ENCODE measurements around the gene GRN. TPM values are rescaled to one million over a fixed set of nuclear protein-coding genes. Genes with fewer than 3 reads are reported as not detected.

Gene GRN
- 197 and 275 TPM in 2 replicates for total RNA-seq (2014; rRNA removed; shearing (Covaris generic))
- 956 and 1,011 TPM in 2 replicates for polyA plus RNA-seq (2015; cell fraction: cytosol; rRNA removed)
- polyA plus RNA-seq (2015; cell fraction: nucleus; rRNA removed), result 228 and 232 TPM in 2 replicates

DNA sequence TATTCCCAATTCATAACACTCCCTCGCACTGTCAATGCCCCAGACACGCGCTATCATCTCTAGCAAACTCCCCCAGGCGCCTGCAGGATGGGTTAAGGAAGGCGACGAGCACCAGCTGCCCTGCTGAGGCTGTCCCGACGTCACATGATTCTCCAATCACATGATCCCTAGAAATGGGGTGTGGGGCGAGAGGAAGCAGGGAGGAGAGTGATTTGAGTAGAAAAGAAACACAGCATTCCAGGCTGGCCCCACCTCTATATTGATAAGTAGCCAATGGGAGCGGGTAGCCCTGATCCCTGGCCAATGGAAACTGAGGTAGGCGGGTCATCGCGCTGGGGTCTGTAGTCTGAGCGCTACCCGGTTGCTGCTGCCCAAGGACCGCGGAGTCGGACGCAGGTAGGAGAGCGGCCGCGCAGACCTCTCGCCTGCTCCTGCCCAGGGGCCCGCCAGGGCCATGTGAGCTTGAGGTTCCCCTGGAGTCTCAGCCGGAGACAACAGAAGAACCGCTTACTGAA is at the start of gene GRN:
GRN (plus strand) TSS at position 364 of the 515 bp plus-strand sequence. CDS start 3,863 bp downstream, outside the sequence.
- DNase-seq (ENCODE audit: low read depth, low spot score), result peak; percentile 99
- in situ Hi-C loops (cut with HindIII; ENCODE audit: low pct_unique_long_range_greater_than_20kb, low sequenced_read_pairs), result no loop called here

DNA sequence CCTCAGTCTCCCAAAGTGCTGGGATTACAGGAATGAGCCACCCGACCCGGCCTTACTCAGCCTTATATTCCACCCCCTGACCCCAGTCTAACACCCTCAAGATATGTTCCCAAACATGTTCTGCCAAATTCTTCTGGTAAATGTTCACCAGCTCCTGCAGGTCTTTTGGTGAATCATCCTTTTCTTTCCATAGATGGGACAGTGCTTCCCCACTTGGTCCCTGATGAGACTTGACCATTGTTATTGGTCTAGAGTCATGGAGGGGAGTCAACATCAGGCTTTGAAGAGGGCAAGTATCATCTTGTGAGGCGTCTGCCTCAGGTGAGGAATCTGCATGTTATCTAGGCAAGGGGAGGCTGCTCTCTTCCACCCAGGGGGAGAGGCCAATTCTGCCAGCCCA is 47.1 kb upstream of the GRN start:
- DNase-seq (ENCODE audit: low read depth, low spot score), result no peak
- in situ Hi-C loops (cut with HindIII; ENCODE audit: low pct_unique_long_range_greater_than_20kb, low sequenced_read_pairs), result no loop called here

DNA sequence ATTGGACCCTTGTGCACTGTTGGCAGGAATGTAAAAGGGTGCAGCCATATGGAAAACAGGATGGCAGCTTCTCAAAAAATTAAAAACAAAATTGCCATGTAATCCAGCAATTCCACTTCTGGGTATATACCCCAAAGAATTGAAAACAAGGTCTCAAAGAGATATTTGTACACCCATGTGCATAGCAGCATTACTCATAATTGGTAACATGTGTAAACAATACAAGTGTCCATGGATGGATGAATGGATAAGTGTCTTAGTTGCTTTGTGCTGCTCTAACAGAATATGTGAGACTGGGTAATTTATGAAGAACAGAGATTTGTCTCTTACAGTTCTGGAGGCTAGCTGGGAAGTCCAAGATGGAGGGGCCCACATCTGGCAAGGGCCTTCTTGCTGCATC is 40.5 kb upstream of the GRN start:
- in situ Hi-C loops (cut with HindIII; ENCODE audit: low pct_unique_long_range_greater_than_20kb, low sequenced_read_pairs), result no loop called here
- no peak for DNase-seq (ENCODE audit: low read depth, low spot score)

DNA sequence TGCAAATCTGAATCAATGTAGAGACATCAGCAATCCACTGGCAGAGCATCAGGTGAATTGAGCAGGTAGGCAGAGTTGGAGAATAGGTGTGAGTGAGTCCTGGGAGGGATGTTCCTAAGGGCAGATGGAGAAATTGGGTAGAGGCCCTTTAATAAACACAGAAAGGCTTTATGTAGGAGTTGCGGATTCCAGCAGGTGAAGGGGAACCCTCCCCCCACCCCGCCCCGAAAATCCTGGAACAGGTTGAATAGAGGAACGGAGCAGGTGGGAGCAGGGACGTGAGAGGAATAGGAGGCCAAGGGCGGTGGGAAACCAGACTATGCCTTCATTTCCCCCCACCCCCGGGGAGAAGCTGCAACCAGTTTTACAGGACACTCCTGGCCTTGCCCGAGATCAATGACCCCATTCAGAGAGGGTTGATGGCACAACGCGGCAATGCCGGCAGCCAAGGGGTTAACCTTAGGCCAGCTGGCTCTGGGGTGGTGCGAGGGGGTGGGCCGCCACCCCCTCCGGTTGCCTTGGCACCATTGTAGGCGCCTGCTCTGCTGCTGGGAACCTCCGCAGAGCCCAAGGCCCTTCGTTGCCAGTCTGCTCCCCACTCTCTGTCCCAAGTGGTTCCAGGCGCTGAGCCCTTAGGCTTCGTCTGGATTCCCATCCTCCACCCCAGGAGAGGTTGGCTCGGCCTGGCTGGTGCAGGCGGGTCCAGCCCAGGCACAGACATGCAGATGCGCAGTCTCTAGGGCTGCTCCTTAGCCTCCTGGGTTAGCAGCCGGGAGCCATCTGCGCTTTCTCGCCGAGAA is 37.5 kb upstream of the GRN start:
- in situ Hi-C loops (cut with HindIII; ENCODE audit: low pct_unique_long_range_greater_than_20kb, low sequenced_read_pairs), result no loop called here

DNA sequence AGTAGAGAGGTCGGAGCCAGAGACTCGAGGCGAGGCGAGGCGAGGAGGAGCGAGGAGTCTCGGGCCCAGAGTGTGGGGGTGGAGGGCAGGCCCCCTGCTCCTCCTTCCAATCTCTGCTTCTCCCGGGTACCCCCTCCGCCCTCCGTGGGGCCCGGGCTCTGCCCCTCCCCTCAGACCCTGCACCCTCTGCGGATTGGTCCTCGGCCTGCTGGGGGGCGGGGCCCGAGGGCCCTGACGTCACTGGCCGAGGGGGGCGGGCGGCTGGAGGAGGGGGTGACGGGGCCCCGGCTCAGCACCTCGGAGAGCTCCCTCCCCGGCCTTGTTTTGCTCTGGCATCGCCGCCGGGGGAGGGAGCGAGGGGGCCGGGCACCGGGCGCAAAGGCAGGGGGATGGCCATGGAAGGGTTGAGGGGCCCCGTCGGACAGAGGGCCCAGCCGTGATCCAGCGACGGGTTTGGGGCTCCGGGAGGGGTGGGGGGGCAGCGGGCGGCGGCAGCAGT is 36.7 kb upstream of the GRN start, which contains the start of gene RUNDC3A:
RUNDC3A (plus strand) TSS at position 282 of the 499 bp plus-strand sequence. CDS start 232 bp downstream, outside the sequence.
- in situ Hi-C loops (cut with HindIII; ENCODE audit: low pct_unique_long_range_greater_than_20kb, low sequenced_read_pairs), result no loop called here
- peak; percentile 77 for DNase-seq (ENCODE audit: low read depth, low spot score)

More for the DNA sequence above, 37.5 kb upstream of the GRN start:
- peak; percentile 64 for DNase-seq (ENCODE audit: low read depth, low spot score)

DNA sequence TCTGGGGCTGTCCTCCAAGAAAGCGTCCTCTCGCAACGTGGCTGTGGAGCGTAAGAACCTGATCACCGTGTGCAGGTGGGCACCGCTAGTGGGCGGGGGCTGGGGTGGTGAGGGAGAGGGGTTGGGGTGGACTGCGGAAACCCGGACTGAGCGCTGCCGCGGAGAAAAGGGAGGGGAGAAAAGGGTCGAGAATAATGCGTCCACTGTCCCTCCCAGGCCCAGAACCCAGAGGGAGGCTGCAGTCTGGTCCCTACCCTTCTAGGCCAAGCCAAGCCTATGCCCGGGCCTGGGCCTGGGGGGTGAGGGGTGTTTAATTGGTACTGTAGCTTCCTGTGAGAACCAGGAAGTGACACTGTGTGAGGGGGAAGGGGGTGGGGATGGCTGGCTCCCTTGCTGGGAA is 36.2 kb upstream of the GRN start:
- in situ Hi-C loops (cut with HindIII; ENCODE audit: low pct_unique_long_range_greater_than_20kb, low sequenced_read_pairs), result no loop called here
- DNase-seq (ENCODE audit: low read depth, low spot score), result no peak

DNA sequence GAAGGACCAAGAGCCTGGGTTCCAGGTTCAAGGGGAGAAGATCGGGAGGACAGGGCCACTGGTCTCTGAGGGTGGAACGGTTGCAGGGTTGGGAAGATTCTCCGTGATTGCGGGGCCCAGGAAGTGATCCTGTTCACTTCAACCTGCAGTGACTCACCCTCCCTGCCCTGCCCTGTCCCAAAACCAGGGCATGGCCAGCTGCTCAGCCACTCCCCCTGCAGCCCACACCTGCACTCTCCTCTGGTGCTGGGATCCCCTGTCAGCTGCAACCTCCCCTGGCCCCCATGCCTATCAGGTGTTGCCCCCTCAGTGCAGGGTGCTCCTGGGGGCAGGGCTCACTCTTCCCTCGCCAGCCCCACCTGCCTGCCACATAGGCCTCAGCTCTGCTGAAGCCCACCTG is 35.6 kb upstream of the GRN start:
- in situ Hi-C loops (cut with HindIII; ENCODE audit: low pct_unique_long_range_greater_than_20kb, low sequenced_read_pairs), result no loop called here
- no peak for DNase-seq (ENCODE audit: low read depth, low spot score)

DNA sequence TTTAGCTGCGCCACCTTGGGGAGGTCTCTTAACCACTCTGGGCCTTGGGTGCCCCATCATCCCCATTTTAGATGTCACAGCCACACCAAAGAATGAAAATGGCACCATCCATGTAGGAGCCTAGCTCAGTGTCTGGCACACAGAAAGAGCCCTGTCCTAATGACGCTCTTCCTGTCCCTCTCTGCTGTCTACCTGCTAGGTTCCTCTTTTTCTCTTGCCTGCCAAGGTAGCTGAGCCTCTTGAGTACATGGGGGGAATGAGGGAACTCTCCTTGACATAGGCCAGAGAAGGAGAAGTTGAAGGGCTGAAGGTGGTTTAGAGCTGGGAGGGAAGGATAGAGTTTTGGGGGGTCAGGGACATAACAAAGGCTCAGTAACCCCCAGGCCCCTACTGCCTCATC is 34.9 kb upstream of the GRN start:
- in situ Hi-C loops (cut with HindIII; ENCODE audit: low pct_unique_long_range_greater_than_20kb, low sequenced_read_pairs), result no loop called here
- DNase-seq (ENCODE audit: low read depth, low spot score), result no peak

DNA sequence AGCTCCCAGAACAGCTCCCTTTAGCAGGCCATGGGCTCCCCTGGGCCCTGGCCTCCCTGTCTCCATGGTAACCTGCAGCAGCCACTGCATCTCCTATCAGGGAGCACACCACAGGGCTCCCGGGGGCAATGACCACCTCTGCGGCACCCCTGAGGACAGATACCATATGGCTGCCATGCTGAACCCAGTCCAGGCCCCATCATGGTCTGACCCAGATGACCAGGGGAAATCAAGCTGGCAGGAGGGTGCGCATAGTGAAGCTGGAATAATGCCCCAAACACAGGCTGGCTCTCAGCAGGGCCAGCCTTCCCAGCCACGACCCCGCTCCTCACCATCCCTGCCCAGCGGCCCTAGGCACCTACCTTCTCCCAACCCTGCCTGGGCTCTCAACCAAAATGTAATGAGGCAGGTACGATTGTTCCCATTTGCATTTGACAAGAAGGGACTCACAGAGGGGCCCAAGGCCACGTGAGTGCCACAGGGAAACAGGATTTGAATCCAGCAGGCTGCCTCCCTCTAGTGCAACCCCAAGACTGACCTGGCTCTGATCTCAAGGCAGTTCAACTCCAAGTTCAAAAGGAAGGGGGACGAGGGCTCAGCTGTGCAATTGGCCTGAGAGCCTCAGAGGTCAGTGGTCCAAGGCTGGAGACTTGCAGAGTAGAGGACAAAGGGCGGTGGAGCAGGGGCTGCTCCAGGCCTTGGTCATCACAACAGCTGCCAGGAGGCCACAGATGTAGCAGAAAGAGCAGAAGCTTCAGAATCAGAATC is 34.3 kb upstream of the GRN start:
- in situ Hi-C loops (cut with HindIII; ENCODE audit: low pct_unique_long_range_greater_than_20kb, low sequenced_read_pairs), result no loop called here
- no peak for DNase-seq (ENCODE audit: low read depth, low spot score)

DNA sequence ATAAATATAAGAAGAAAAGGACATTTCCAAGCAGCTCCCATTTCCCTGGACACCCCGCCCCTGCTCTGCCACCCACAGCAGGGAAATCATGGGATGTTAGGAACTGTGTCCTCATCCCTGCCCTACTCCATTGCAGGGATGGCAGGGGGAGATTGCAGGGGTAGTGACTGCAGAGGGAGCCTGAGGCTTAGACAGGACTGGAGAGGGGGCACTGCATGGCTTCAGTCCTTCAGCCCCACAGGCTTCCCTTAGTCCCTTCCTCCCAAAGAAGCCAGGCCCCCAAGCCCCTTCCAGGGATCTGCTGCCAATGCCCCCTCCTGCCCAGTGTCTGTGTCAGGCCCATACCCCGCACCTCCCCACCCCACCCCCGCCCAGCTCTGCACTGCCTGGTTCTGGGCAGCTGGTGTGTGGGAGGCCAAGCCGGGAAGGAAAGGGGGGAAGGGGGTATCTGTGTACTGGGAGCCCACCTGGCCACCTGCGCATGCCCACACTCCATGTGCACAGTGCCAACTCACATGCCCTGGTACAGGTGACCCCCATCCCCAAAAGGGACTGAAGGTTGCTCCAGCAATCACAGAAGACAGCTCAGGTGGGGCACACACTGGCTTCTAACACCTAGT is 33.4 kb upstream of the GRN start:
- in situ Hi-C loops (cut with HindIII; ENCODE audit: low pct_unique_long_range_greater_than_20kb, low sequenced_read_pairs), result no loop called here

DNA sequence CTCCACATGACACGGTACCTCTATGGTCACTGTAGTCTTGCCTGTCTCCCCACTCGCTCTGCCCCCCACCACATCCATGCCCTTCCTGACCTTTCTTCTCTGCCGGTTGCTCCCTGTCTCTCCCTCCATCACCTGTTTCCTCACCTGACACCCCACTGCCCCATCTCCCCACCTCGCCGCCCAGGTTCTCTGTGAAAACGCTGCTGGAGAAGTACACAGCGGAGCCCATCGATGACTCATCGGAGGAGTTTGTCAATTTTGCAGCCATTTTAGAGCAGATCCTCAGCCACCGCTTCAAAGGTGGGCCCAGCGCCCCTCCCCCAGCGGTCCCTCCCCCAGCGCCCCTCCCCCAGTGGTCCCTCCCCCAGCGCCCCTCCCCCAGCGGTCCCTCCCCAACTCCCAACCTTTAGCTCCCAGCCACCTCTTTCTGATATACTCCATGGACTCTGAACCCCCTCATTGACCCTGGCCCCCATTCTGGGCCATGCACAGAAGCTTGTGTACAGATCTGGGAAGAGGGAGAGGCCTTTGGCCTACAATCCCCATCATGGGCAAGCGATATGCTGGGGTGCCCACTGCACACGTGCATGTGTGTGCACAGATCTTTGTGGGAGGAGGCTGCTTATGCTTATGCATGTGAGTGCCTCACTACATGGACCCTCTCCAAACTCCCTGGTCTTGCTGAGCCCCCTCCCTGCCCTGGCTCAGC is 32.6 kb upstream of the GRN start:
- in situ Hi-C loops (cut with HindIII; ENCODE audit: low pct_unique_long_range_greater_than_20kb, low sequenced_read_pairs), result no loop called here
- no peak for DNase-seq (ENCODE audit: low read depth, low spot score)

More for the DNA sequence above, 33.4 kb upstream of the GRN start:
- DNase-seq (ENCODE audit: low read depth, low spot score), result no peak

DNA sequence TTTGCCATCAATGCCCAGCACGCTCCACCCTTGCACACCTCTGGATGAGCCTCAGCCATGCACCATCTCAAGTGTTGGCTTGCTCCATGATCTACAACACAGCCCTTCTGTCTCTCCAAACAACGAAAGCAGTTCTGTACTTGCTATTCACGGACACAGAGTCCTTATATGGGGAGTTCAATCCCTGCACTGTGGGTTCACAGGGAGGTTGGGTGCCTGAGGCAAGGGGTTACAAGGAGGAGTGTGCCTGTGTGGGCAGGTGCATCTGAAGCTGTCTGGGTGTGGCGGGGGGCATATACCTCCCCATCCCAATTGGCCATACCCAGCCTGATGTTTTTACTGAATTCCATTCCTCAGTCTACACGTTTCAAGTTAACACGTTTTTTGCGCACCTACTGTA is 31.1 kb upstream of the GRN start:
- in situ Hi-C loops (cut with HindIII; ENCODE audit: low pct_unique_long_range_greater_than_20kb, low sequenced_read_pairs), result no loop called here
- DNase-seq (ENCODE audit: low read depth, low spot score), result no peak

DNA sequence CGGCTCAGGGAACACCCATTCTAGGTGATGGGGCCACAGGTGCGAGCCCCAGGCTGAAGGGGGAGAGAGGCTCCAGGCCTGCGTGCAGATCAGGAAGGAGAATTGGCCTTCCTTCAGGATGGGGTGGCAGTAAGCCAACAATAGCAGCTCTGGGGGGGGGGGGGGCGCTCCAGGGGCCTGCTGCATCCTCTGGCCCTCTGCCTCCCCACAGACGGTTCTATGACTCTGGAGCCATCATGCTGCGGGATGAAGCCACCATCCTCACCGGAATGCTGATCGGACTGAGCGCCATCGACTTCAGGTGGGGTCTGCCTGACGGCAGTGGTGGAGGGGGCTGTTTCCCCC is 30.6 kb upstream of the GRN start:
- no peak for DNase-seq (ENCODE audit: low read depth, low spot score)
- in situ Hi-C loops (cut with HindIII; ENCODE audit: low pct_unique_long_range_greater_than_20kb, low sequenced_read_pairs), result no loop called here

DNA sequence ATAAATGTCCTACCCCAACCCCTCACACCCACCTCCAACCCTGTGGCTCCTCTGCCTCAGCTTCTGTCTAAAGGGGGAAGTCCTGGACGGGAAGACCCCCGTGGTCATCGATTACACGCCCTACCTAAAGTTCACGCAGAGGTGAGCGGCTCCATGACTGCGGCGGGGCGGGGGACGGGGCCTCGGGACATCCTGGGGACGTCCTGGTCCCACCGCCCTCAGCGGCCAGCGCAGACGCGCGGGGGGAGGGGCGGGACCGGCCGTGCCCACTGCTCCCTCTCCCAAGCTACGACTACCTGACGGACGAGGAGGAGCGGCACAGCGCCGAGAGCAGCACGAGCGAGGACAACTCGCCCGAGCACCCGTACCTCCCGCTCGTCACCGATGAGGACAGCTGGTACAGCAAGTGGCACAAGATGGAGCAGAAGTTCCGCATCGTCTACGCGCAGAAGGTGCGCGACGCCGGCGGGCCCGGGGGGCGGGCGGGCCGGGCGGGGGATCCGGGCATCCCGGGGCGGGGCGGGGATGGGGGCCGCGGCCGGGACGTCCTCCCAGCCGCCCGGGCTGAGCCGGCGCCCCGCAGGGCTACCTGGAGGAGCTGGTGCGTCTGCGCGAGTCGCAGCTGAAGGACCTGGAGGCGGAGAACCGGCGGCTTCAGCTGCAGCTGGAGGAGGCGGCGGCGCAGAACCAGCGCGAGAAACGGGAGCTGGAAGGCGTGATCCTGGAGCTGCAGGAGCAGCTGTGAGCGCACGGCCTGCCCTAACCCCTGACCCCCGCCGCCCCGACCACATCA is 30.0 kb upstream of the GRN start:
- no peak for DNase-seq (ENCODE audit: low read depth, low spot score)
- in situ Hi-C loops (cut with HindIII; ENCODE audit: low pct_unique_long_range_greater_than_20kb, low sequenced_read_pairs), result no loop called here

DNA sequence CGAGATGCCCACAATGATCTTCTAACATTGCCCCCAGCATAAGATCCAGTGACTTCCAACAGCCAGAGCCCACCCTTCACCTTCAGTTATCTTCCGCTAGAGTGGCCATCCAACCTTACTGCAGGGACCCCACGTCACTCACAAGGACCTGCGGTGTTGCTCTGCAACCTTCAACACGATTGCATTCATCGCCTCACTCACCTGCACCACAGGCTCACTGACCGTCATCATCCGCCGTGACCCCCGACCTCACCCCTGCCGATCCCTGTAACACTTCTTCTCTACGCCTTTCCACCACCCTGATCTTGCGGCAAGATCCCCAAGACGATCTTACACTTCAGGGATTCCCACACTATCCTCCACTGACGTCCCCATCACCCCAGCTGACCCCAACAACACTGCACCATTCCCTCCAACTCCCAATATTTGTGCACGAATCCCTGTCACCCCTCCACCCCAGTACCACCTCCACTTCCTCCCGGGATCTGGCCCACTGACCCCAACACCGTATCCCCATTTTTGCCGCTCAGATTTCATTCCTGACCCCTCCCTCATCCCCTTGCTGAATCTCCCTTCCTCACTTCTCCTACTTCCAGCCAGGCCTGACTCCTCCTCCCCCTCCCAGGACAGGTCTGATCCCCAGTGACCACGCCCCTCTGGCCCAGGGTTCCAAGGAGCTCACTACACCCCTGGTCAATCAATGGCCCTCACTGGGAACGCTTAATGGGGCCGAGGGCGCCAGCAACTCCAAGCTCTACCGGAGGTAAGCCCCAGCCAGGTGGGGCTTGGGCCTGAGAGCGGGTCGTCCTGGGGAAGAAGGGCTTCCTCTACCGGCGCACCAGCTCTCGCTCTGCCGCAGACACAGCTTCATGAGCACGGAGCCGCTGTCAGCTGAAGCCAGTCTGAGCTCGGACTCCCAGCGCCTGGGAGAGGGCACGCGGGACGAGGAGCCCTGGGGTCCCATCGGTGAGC is 29.1 kb upstream of the GRN start:
- in situ Hi-C loops (cut with HindIII; ENCODE audit: low pct_unique_long_range_greater_than_20kb, low sequenced_read_pairs), result no loop called here
- DNase-seq (ENCODE audit: low read depth, low spot score), result no peak

DNA sequence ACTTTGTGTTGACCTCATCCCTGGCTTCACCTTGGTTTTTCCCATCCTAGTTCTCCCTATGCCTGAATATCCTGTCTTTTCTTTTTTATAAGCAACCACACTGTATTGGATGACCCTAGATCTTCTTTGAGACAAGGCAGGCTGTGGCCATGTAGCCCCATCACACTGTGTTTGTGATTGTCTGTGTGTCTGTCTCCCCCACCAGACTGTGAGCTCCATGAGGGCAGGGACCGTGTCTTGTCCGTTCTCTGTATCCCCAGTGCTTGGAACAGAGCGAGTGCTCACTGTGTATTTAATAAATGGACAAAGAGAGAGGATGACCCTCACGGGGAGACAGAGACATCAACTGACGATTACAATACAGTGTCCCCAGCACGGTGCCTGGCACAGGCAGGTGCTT is 27.6 kb upstream of the GRN start:
- no peak for DNase-seq (ENCODE audit: low read depth, low spot score)
- in situ Hi-C loops (cut with HindIII; ENCODE audit: low pct_unique_long_range_greater_than_20kb, low sequenced_read_pairs), result no loop called here

Data from SK-MEL-5 (cell line).